ENCODE data around the gene BIN2. TPM values are rescaled to one million over a fixed set of nuclear protein-coding genes. Genes with fewer than 3 reads are reported as not detected.

The BIN2 gene
- total and polyA plus RNA-seq, 2 experiments from 2014 or later: not detected

DNA sequence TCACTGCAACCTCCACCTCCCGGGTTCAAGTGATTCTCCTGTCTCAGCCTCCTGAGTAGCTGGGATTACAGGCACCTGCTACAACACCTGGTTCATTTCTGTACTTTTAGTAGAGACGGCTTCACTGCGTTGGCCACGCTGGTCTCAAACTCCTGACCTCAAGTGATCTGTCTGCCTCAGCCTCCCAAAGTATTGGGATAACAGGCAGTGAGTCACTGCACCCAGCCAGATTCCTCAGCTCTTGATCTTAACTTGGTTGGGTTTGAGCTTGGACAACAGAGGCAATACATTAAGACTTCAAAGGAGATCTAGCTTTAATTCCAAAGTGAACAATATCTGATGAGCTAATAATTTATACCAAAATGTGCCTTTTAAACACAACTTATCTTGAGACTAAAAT is 79.7 kb downstream of the BIN2 start:
- TF ChIP-seq NANOG (IDR thresholded peaks at IDR 0.05; ENCODE audit: borderline replicate concordance) (no peak), EZH2 (IDR thresholded peaks at IDR 0.05; ENCODE audit: low read depth, unreplicated experiment) (no peak), CREB1 (CRISPR knock-in tag; IDR thresholded peaks at IDR 0.05; ENCODE audit: low read depth) (no peak), EZH2phosphoT487 (IDR thresholded peaks at IDR 0.05; ENCODE audit: unreplicated experiment) (no peak), STAT1 (IDR thresholded peaks at IDR 0.05; ENCODE audit: unreplicated experiment) (no peak)
- TF ChIP-seq, protein P1, sequence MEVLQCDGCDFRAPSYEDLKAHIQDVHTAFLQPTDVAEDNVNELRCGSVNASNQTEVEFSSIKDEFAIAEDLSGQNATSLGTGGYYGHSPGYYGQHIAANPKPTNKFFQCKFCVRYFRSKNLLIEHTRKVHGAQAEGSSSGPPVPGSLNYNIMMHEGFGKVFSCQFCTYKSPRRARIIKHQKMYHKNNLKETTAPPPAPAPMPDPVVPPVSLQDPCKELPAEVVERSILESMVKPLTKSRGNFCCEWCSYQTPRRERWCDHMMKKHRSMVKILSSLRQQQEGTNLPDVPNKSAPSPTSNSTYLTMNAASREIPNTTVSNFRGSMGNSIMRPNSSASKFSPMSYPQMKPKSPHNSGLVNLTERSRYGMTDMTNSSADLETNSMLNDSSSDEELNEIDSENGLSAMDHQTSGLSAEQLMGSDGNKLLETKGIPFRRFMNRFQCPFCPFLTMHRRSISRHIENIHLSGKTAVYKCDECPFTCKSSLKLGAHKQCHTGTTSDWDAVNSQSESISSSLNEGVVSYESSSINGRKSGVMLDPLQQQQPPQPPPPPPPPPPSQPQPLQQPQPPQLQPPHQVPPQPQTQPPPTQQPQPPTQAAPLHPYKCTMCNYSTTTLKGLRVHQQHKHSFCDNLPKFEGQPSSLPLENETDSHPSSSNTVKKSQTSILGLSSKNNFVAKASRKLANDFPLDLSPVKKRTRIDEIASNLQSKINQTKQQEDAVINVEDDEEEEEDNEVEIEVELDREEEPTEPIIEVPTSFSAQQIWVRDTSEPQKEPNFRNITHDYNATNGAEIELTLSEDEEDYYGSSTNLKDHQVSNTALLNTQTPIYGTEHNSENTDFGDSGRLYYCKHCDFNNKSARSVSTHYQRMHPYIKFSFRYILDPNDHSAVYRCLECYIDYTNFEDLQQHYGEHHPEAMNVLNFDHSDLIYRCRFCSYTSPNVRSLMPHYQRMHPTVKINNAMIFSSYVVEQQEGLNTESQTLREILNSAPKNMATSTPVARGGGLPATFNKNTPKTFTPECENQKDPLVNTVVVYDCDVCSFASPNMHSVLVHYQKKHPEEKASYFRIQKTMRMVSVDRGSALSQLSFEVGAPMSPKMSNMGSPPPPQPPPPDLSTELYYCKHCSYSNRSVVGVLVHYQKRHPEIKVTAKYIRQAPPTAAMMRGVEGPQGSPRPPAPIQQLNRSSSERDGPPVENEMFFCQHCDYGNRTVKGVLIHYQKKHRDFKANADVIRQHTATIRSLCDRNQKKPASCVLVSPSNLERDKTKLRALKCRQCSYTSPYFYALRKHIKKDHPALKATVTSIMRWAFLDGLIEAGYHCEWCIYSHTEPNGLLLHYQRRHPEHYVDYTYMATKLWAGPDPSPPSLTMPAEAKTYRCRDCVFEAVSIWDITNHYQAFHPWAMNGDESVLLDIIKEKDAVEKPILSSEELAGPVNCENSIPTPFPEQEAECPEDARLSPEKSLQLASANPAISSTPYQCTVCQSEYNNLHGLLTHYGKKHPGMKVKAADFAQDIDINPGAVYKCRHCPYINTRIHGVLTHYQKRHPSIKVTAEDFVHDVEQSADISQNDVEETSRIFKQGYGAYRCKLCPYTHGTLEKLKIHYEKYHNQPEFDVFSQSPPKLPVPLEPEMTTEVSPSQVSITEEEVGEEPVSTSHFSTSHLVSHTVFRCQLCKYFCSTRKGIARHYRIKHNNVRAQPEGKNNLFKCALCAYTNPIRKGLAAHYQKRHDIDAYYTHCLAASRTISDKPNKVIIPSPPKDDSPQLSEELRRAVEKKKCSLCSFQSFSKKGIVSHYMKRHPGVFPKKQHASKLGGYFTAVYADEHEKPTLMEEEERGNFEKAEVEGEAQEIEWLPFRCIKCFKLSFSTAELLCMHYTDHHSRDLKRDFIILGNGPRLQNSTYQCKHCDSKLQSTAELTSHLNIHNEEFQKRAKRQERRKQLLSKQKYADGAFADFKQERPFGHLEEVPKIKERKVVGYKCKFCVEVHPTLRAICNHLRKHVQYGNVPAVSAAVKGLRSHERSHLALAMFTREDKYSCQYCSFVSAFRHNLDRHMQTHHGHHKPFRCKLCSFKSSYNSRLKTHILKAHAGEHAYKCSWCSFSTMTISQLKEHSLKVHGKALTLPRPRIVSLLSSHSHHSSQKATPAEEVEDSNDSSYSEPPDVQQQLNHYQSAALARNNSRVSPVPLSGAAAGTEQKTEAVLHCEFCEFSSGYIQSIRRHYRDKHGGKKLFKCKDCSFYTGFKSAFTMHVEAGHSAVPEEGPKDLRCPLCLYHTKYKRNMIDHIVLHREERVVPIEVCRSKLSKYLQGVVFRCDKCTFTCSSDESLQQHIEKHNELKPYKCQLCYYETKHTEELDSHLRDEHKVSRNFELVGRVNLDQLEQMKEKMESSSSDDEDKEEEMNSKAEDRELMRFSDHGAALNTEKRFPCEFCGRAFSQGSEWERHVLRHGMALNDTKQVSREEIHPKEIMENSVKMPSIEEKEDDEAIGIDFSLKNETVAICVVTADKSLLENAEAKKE (CRISPR knock-in tag; IDR thresholded peaks at IDR 0.05): no peak
- H3K36me3 ChIP-seq (ENCODE audit: insufficient read depth): peaks cover 34% of the 10 kb centered on the region
- ATAC-seq: no peak
- H3K79me2 ChIP-seq (replicated peaks; ENCODE audit: insufficient read depth): peaks cover 21% of the 10 kb centered on the region
- H3K4me1 ChIP-seq (ENCODE audit: insufficient read depth): peaks cover 30% of the 10 kb centered on the region
- DNase-seq (ENCODE audit: low spot score): no peak
- Mint-ChIP-seq H3K9me3 (no peaks in the 10 kb centered on the region), H3K4me1 (peaks cover 33% of the 10 kb centered on the region), H3K36me3 (ENCODE audit: low read depth) (peaks cover 50% of the 10 kb centered on the region), H3K27me3 (ENCODE audit: insufficient read depth, low read depth, poor library complexity) (peaks cover 9% of the 10 kb centered on the region), H3K4me3 (no peak overlapping the region), H3K27ac (no peak overlapping the region)
- no peak overlapping the region for H3K27ac ChIP-seq (ENCODE audit: low read depth)
- no peaks in the 10 kb centered on the region for H3K9me2 ChIP-seq (ENCODE audit: insufficient read depth)
- H2AFZ ChIP-seq: no peak overlapping the region
- 0 out of 2 replicates have a peak, but pooled peaks cover 19% of the 10 kb centered on the region for H3F3A ChIP-seq (replicated peaks; ENCODE audit: low read depth)
- no peak overlapping the region for H3K4me2 ChIP-seq
- H4K20me1 ChIP-seq (replicated peaks; ENCODE audit: insufficient read depth): no peaks in the 10 kb centered on the region; the same call in 1 of the 2 replicates
- H3K27me3 ChIP-seq (ENCODE audit: insufficient read depth): no peaks in the 10 kb centered on the region
- H3K4me3 ChIP-seq: no peak overlapping the region

DNA sequence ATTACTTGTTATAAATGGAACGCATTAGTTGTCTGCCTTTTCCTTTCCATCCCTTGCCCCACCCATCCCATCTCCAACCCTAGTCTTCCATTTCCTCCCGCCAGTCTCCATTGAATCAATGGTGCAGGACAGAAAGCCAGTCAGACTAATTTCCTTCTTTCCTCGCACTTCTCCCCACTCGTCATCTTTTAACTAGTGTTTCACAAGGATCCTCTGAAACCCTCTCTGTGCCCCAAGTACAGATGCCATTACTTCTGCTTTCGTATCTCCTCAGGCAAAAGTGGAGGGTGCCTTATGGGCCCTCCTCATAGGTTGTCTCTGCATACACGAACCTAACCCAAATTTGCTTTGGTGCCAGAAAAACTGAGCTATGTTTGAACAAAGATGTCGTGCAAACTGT is 81.1 kb downstream of the BIN2 start:
- Histone ChIP-seq H3K9me2 (ENCODE audit: insufficient read depth) (no peaks in the 10 kb centered on the region), H3K4me2 (no peak overlapping the region), H4K20me1 (replicated peaks; ENCODE audit: insufficient read depth) (no peaks in the 10 kb centered on the region; the same call in 1 of the 2 replicates), H3K4me1 (ENCODE audit: insufficient read depth) (peaks cover 24% of the 10 kb centered on the region), H2AFZ (no peak overlapping the region), H3K36me3 (ENCODE audit: insufficient read depth) (peaks cover 34% of the 10 kb centered on the region), H3K4me3 (no peak overlapping the region), H3K79me2 (replicated peaks; ENCODE audit: insufficient read depth) (peaks cover 23% of the 10 kb centered on the region), H3K27ac (ENCODE audit: low read depth) (no peak overlapping the region), H3F3A (replicated peaks; ENCODE audit: low read depth) (peaks cover 23% of the 10 kb centered on the region; the same call in 1 of the 2 replicates), H3K27me3 (ENCODE audit: insufficient read depth) (no peaks in the 10 kb centered on the region)
- Mint-ChIP-seq H3K4me1 (peaks cover 31% of the 10 kb centered on the region), H3K9me3 (no peaks in the 10 kb centered on the region), H3K36me3 (ENCODE audit: low read depth) (peaks cover 50% of the 10 kb centered on the region), H3K27me3 (ENCODE audit: insufficient read depth, low read depth, poor library complexity) (peaks cover 14% of the 10 kb centered on the region), H3K27ac (no peak overlapping the region), H3K4me3 (no peak overlapping the region)
- no peak for ATAC-seq
- no peak for DNase-seq (ENCODE audit: low spot score)
- TF ChIP-seq ZNF114 (CRISPR knock-in tag; IDR thresholded peaks at IDR 0.05): no peak
- TF ChIP-seq, protein P2, sequence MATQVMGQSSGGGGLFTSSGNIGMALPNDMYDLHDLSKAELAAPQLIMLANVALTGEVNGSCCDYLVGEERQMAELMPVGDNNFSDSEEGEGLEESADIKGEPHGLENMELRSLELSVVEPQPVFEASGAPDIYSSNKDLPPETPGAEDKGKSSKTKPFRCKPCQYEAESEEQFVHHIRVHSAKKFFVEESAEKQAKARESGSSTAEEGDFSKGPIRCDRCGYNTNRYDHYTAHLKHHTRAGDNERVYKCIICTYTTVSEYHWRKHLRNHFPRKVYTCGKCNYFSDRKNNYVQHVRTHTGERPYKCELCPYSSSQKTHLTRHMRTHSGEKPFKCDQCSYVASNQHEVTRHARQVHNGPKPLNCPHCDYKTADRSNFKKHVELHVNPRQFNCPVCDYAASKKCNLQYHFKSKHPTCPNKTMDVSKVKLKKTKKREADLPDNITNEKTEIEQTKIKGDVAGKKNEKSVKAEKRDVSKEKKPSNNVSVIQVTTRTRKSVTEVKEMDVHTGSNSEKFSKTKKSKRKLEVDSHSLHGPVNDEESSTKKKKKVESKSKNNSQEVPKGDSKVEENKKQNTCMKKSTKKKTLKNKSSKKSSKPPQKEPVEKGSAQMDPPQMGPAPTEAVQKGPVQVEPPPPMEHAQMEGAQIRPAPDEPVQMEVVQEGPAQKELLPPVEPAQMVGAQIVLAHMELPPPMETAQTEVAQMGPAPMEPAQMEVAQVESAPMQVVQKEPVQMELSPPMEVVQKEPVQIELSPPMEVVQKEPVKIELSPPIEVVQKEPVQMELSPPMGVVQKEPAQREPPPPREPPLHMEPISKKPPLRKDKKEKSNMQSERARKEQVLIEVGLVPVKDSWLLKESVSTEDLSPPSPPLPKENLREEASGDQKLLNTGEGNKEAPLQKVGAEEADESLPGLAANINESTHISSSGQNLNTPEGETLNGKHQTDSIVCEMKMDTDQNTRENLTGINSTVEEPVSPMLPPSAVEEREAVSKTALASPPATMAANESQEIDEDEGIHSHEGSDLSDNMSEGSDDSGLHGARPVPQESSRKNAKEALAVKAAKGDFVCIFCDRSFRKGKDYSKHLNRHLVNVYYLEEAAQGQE (IDR thresholded peaks at IDR 0.05; ENCODE audit: unreplicated experiment): no peak
- TF ChIP-seq, protein P3, sequence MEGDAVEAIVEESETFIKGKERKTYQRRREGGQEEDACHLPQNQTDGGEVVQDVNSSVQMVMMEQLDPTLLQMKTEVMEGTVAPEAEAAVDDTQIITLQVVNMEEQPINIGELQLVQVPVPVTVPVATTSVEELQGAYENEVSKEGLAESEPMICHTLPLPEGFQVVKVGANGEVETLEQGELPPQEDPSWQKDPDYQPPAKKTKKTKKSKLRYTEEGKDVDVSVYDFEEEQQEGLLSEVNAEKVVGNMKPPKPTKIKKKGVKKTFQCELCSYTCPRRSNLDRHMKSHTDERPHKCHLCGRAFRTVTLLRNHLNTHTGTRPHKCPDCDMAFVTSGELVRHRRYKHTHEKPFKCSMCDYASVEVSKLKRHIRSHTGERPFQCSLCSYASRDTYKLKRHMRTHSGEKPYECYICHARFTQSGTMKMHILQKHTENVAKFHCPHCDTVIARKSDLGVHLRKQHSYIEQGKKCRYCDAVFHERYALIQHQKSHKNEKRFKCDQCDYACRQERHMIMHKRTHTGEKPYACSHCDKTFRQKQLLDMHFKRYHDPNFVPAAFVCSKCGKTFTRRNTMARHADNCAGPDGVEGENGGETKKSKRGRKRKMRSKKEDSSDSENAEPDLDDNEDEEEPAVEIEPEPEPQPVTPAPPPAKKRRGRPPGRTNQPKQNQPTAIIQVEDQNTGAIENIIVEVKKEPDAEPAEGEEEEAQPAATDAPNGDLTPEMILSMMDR (conservative IDR thresholded peaks at IDR 0.05; ENCODE audit: low read depth in 2 of 2): no peak
- no peak for TF ChIP-seq CREB1 (CRISPR knock-in tag; IDR thresholded peaks at IDR 0.05; ENCODE audit: low read depth)

Data from GM23338 (cell line).